HCT116 (cell line): ENCODE results near the gene CPA2. TPM values are rescaled to one million over a fixed set of nuclear protein-coding genes. Genes with fewer than 3 reads are reported as not detected.
"Not testable (repeated sequence)": the region's sequence is repeated elsewhere in the genome, so short reads cannot be mapped to it uniquely, and the experiment has no call there.

Experiments used
- ATAC-seq: fragments of 200-7000 bp; cut with Tn5 transposase; 2 replicates; pipeline ENCODE4 v1.9.1; 2020; ENCODE audit warnings: mild to moderate bottlenecking, moderate library complexity
- BruUV-seq: library from RNA; stranded (reverse); fragments of 400-500 nt; replicated peaks from 2 replicates; lab custom pipeline; 2021; lab: Mats Ljungman, UMichigan
- CTCF ChIA-PET: fragments of 300-600 bp; sonication (Branson Sonifier 250); formaldehyde crosslinking; loops from one replicate; lab custom pipeline; 2021; ENCODE audit warnings: antibody characterized with exemption; lab: Charles Lee
- POLR2A ChIA-PET: fragments of 300-600, 350-600 bp; sonication (Branson Sonifier 250); formaldehyde crosslinking; loops from one replicate; lab custom pipeline; 2021; ENCODE audit warnings: antibody characterized with exemption; lab: Charles Lee
- RAD21 ChIA-PET, 2 experiments: fragments of 300-600 bp; sonication (Branson Sonifier 250); formaldehyde crosslinking; loops; one replicate each; lab custom pipeline; 2023; ENCODE audit warnings: low total read pairs in 2 of 2; ENCODE audit not compliant: uncharacterized antibody in 2 of 2, unreplicated experiment in 2 of 2, low non-redundant PET in 1 of 2; lab: Charles Lee
- DNase-seq: peaks from one replicate; pipeline ENCODE4 v3.0.0-alpha.2; 2010; ENCODE audit warnings: low read depth, low spot score
- H2AFZ ChIP-seq: fragments of 200-600 bp; shearing (Covaris generic), sonication (generic); 2 replicates; pipeline ENCODE4 v1.6.1; 2017; ENCODE audit warnings: low read depth, mixed run types, mixed read lengths, antibody characterized with exemption, low read length; ENCODE audit not compliant: poor library complexity, severe bottlenecking
- H3K27ac ChIP-seq: 2 replicates; pipeline ENCODE4 v1.5.1; 2012; ENCODE audit warnings: low read depth, low read length
- H3K27me3 ChIP-seq: fragments of 200-600 bp; sonication (generic); 2 replicates; pipeline ENCODE4 v1.6.1; 2016; ENCODE audit warnings: mixed run types, low read length, mixed read lengths; ENCODE audit not compliant: insufficient read depth
- H3K36me3 ChIP-seq, 2 experiments: fragments of 200-500 bp in 1 of 2; fragments of 200-600 bp in 1 of 2; sonication (Bioruptor generic) in 1 of 2; sonication (generic) in 1 of 2; 2 replicates each; pipeline versions ENCODE4 v1.5.1 to v1.6.1; 2014 to 2016; ENCODE audit warnings: low read length in 2 of 2, inconsistent platforms in 1 of 2, mixed read lengths in 1 of 2, mixed run types in 1 of 2; ENCODE audit not compliant: insufficient read depth in 2 of 2, control insufficient read depth in 1 of 2
- H3K4me1 ChIP-seq, 2 experiments: fragments of 200-600 bp in 1 of 2; sonication (generic) in 1 of 2; 2 replicates each; pipeline versions ENCODE4 v1.5.1 to v1.6.1; 2012 to 2017; ENCODE audit warnings: low read length in 2 of 2, inconsistent platforms in 1 of 2, mild to moderate bottlenecking in 1 of 2, mixed read lengths in 1 of 2, mixed run types in 1 of 2, moderate library complexity in 1 of 2; ENCODE audit not compliant: insufficient read depth in 2 of 2, control insufficient read depth in 1 of 2
- H3K4me2 ChIP-seq: fragments of 200-600 bp; sonication (generic); 2 replicates; pipeline ENCODE4 v1.6.1; 2017; ENCODE audit warnings: mixed run types, low read length, mixed read lengths
- H3K4me3 ChIP-seq, 2 experiments: fragments of 200-600 bp in 1 of 2; sonication (generic) in 1 of 2; replicated peaks in 1 of 2; 2 replicates each; pipeline ENCODE4 v1.5.1; 2011 to 2016; ENCODE audit warnings: low read length in 2 of 2, control low read depth in 1 of 2, low read depth in 1 of 2, mild to moderate bottlenecking in 1 of 2, mixed read lengths in 1 of 2, mixed run types in 1 of 2
- H3K79me2 ChIP-seq: fragments of 200-600 bp; sonication (generic); 2 replicates; pipeline ENCODE4 v1.6.1; 2017; ENCODE audit warnings: mild to moderate bottlenecking, mixed run types, low read length, moderate library complexity, mixed read lengths; ENCODE audit not compliant: insufficient read depth
- H3K9ac ChIP-seq: fragments of 200-600 bp; sonication (generic); 2 replicates; pipeline ENCODE4 v1.6.1; 2016; ENCODE audit warnings: low read length, mixed read lengths
- H3K9me2 ChIP-seq: fragments of 200-600 bp; sonication (generic), shearing (Covaris generic); 2 replicates; pipeline ENCODE4 v1.6.1; 2017; ENCODE audit warnings: mixed run types, mild to moderate bottlenecking, moderate library complexity; ENCODE audit not compliant: insufficient read depth
- H3K9me3 ChIP-seq, 2 experiments: fragments of 200-500 bp in 1 of 2; fragments of 200-600 bp in 1 of 2; sonication (Bioruptor generic) in 1 of 2; sonication (generic) in 1 of 2; 2 replicates each; pipeline ENCODE4 v1.6.1; 2014 to 2017; ENCODE audit warnings: low read length in 2 of 2, mixed read lengths in 2 of 2, inconsistent platforms in 1 of 2, low read depth in 1 of 2, mild to moderate bottlenecking in 1 of 2, mixed run types in 1 of 2, moderate library complexity in 1 of 2; ENCODE audit not compliant: control insufficient read depth in 1 of 2, insufficient read depth in 1 of 2
- H4K20me1 ChIP-seq: fragments of 200-600 bp; sonication (generic), shearing (Covaris generic); 2 replicates; pipeline ENCODE4 v1.6.1; 2017; ENCODE audit warnings: mixed run types, mild to moderate bottlenecking, moderate library complexity; ENCODE audit not compliant: insufficient read depth
- CEBPB ChIP-seq: IDR thresholded peaks from 2 replicates; pipeline ENCODE4 v1.6.1; 2012; ENCODE audit warnings: low read depth
- ELF1 ChIP-seq: IDR thresholded peaks from 2 replicates; pipeline ENCODE4 v1.6.1; 2012; ENCODE audit warnings: low read depth, borderline replicate concordance
- EZH2 ChIP-seq: fragments of 200-600 bp; sonication (generic); IDR thresholded peaks from 2 replicates; pipeline ENCODE4 v1.6.1; 2017; ENCODE audit warnings: antibody characterized with exemption, mixed run types
- EZH2phosphoT487 ChIP-seq: fragments of 200-600 bp; IDR thresholded peaks from 2 replicates; pipeline ENCODE4 v1.6.1; 2018; ENCODE audit warnings: antibody characterized with exemption, borderline replicate concordance
- FOSL1 ChIP-seq: IDR thresholded peaks from 2 replicates; pipeline ENCODE4 v1.6.1; 2012; ENCODE audit warnings: low read depth
- JUND ChIP-seq: IDR thresholded peaks from 2 replicates; pipeline ENCODE4 v1.6.1; 2012
- RAD21 ChIP-seq: IDR thresholded peaks from 2 replicates; pipeline ENCODE4 v1.6.1; 2012; ENCODE audit warnings: low read depth, mild to moderate bottlenecking
- SRF ChIP-seq: IDR thresholded peaks from 2 replicates; pipeline ENCODE4 v1.6.1; 2012; ENCODE audit warnings: low read depth
- TCF7L2 ChIP-seq: IDR thresholded peaks from 2 replicates; pipeline ENCODE4 v1.7.0; 2011; ENCODE audit warnings: borderline replicate concordance, inconsistent platforms; ENCODE audit not compliant: insufficient read depth, insufficient read length; ENCODE audit errors: extremely low read depth
- YY1 ChIP-seq: IDR thresholded peaks from 2 replicates; pipeline ENCODE4 v1.6.1; 2011; ENCODE audit warnings: low read length, low read depth, moderate library complexity, mild to moderate bottlenecking; ENCODE audit not compliant: insufficient replicate concordance; ENCODE audit errors: extremely low read depth
- ZFX ChIP-seq: fragments of 450-650 bp; IDR thresholded peaks from 2 replicates; pipeline ENCODE4 v1.6.1; 2017
- intact Hi-C: fragments of 100-400 bp; cut with micrococcal nuclease; formaldehyde crosslinking; loops from 2 replicates; pipeline ENCODE4 v1.10.0; 2022
- total RNA-seq: library from RNA; stranded (reverse); gene quantifications from one replicate; pipeline ENCODE4 v1.2.1, GENCODE V29; 2021; ENCODE audit not compliant: unreplicated experiment

The CPA2 gene
- total RNA-seq, 1 experiment from 2014 or later = 1.5 TPM

- H3K9me2 ChIP-seq, H3K27me3 ChIP-seq, CTCF ChIA-PET, POLR2A ChIA-PET, H3K9ac ChIP-seq, BruUV-seq, H2AFZ ChIP-seq, H3K4me1 ChIP-seq, H3K4me3 ChIP-seq, H3K4me2 ChIP-seq, H3K36me3 ChIP-seq, H3K9me3 ChIP-seq, RAD21 ChIA-PET, H3K27ac ChIP-seq, H4K20me1 ChIP-seq, H3K79me2 ChIP-seq, ATAC-seq, DNase-seq: not testable (repeated sequence)
- intact Hi-C loops = loop anchor here (10.0 kb wide), 1 partner anchor 446 kb away; no protein-coding TSS in a partner anchor
Measured at GRCh38 chr7:130248842-130249241, 17.8 kb upstream of the CPA2 start.

GRCh38 chr7:130249626-130250025 lies 17.0 kb upstream of the CPA2 start:
- H2AFZ ChIP-seq, H3K9ac ChIP-seq, POLR2A ChIA-PET, H3K27me3 ChIP-seq, H3K9me2 ChIP-seq, H4K20me1 ChIP-seq, H3K4me3 ChIP-seq, RAD21 ChIA-PET, CTCF ChIA-PET, H3K4me2 ChIP-seq, DNase-seq, ATAC-seq, H3K36me3 ChIP-seq, H3K27ac ChIP-seq, H3K79me2 ChIP-seq, H3K4me1 ChIP-seq, BruUV-seq, H3K9me3 ChIP-seq: not testable (repeated sequence)
- intact Hi-C loops = loop anchor here (10.0 kb wide), 1 partner anchor 445 kb away; no protein-coding TSS in a partner anchor

GRCh38 chr7:130254555-130254954 lies 12.1 kb upstream of the CPA2 start:
- no peaks in the 10 kb centered on the region for H3K36me3 ChIP-seq
- ATAC-seq (no peak), DNase-seq (no peak)
- no peaks in the 10 kb centered on the region for H4K20me1 ChIP-seq
- no peak overlapping the region for H2AFZ ChIP-seq
- no TSS peak for BruUV-seq
- H3K9ac ChIP-seq = no peak overlapping the region
- no peak overlapping the region for H3K4me3 ChIP-seq
- H3K4me2 ChIP-seq = no peak overlapping the region
- no peaks in the 10 kb centered on the region for H3K9me3 ChIP-seq
- no peaks in the 10 kb centered on the region for H3K4me1 ChIP-seq
- intact Hi-C loops = no loop called here
- ChIA-PET POLR2A (no interaction called here), CTCF (no interaction called here), RAD21 (no interaction called here)
- H3K9me2 ChIP-seq = no peaks in the 10 kb centered on the region
- H3K27ac ChIP-seq = no peak overlapping the region
- H3K79me2 ChIP-seq = no peaks in the 10 kb centered on the region
- H3K27me3 ChIP-seq = no peaks in the 10 kb centered on the region
- TF ChIP-seq RAD21 = no peak
- TF ChIP-seq EZH2 = no peak
- no peak for TF ChIP-seq CEBPB
- TF ChIP-seq ZFX = no peak
- TF ChIP-seq ELF1 = no peak
- no peak for TF ChIP-seq JUND
- TF ChIP-seq FOSL1 = no peak
- TF ChIP-seq SRF = no peak
- TF ChIP-seq EZH2phosphoT487 = no peak
- no peak for TF ChIP-seq TCF7L2
- no peak for TF ChIP-seq YY1
